Activated CD8-positive, alpha-beta memory T cell treated with anti-CD3 and anti-CD28 coated beads, Interleukin-2, amount 50 U/mL, for 4 hours (primary cell): ENCODE results near the gene HDHD3.
A peak's percentile ranks its signal among the peaks of the same experiment; 100 is the strongest.
"Not testable (repeated sequence)": the region's sequence is repeated elsewhere in the genome, so short reads cannot be mapped to it uniquely, and the experiment has no call there.

ENCODE experiments used
- DNase-seq: peaks from one replicate; pipeline ENCODE4 v3.0.0-alpha.2; 2020

HDHD3 gene, protein sequence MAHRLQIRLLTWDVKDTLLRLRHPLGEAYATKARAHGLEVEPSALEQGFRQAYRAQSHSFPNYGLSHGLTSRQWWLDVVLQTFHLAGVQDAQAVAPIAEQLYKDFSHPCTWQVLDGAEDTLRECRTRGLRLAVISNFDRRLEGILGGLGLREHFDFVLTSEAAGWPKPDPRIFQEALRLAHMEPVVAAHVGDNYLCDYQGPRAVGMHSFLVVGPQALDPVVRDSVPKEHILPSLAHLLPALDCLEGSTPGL

DNA sequence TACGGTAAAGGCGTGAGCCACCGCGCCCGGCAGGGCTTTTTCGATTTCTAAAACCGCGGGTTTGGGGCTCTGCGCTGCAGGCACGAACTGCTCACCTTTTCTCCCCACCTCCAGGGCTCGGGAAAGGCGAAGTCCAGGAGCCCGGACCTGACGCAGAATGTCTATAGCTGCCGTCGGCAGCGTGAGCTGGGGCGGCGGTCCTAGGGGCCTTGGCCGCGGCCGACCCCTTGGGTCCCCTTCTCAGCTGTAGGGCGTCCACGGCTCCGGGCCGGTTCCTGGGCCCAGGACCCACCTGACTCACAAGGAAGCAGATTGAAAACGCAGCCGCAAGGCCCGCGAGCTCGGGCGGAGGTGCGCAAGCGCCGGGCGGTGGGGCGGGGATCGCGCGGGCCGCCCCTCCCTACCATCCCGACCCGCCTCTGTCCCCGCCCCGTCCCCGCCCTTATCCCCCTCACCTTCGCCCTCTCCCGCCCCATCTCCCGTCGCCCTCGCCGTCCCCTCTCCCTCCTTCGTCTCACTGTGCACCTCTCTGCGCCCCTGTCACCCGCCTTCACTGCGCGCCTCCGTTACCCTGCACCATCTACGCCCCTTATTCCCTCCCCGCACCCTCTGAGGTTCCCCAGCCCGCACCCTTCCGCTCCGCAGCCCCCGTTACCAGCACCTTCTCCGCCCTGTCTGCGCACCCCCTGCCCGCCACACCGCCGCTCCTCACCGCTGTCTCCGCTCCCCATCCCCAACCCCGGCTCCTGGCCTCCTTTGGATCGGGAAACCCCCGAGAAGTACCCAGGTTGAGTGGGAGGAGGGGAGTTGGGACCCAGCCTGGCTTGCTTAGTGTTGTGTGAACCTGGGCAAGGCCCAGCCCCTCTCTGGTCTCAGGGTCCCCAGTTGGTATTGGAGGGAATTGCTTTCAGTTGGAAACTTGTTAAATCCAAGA, at the start of gene HDHD3:
Gene HDHD3, minus strand, starts transcription at position 353 of the 934 bp plus-strand sequence. CDS start 2,632 bp downstream, outside the sequence.
- DNase-seq = peak; percentile 81

DNA sequence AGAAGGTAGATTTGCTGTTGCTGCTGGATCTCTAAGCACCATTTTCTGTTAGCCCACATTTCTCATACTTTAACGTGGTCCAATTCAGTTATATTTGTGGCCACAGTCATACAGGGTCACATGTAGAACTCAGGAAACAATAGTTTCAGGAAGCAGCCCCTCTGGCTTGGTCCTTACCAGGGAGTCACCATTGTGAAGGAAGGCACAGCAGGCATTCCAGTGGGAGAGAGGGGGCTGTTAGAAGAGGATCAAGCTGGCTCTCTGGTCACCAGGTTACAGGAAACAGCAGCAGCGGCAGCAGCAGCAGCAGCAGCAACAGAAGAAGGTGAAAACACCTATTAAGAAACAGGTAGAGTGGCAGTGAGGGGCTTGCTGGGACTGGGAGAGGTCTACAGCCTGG, 48.3 kb upstream of the HDHD3 start:
- DNase-seq = no peak

DNA sequence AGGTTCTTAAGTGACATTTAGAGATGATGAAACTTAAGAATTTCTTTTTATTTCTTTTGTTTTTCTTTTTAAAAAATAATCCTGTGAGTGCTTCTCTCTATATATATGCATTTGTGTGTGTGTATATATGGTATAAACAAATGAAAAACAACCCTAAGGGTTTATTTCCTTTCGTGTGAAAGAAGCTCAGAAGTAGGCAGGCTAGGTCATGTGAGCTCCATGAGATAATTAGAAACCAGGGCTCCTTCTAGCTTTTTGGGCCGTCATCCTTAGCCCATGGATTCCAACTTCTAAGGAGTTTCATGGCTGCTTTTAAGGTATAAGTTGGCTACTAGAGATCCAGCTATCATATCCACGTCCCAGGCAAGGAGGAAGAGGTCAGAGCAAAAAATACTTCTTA, 44.9 kb upstream of the HDHD3 start:
- DNase-seq = no peak

DNA sequence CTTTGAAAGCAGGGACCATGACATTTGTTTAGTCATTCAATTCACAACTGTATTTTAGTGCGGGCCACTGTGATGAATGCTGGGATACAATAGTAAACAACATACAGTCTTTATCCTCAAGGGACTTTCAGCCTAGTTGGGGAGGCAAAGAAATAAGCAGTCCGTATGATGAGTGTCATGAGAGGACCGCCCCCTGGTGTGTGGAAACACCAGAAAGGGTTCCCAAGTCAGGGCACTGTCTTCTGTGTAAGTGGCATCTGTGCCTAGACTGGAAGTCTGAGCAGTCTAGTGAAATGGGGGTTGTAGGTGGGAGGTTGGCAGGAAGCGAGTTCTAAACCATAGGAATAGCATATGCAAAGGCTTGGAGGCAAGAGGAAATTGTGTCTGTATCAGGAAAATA, 40.6 kb upstream of the HDHD3 start:
- no peak for DNase-seq

DNA sequence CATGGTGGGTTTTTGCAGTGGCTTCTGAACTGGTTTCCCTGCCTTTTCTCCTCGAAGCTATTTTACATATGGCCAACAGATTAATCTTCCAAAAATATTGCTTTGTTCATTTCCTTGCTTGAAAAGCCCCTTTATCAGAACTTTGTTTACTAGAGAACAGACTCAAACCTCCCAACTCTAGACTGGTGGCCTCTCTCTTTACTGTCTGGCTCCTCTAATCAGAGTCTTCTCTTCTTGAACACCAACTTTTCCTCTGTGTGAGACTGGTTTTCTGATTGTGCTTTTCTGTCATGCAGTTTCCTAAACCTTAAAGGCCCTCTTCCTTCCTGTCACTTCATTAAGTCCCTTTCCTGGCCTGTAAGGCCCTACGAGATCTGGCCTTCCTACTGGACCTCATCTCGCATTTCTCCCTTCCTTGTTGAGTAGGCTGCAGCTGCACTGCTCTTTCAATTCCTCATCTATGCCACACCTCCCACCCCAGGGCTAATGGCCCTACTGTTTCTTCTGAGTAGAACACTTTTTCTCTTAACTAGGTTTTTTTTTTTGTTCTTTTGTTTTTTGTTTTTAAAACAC, 39.4 kb upstream of the HDHD3 start:
- DNase-seq = no peak

DNA sequence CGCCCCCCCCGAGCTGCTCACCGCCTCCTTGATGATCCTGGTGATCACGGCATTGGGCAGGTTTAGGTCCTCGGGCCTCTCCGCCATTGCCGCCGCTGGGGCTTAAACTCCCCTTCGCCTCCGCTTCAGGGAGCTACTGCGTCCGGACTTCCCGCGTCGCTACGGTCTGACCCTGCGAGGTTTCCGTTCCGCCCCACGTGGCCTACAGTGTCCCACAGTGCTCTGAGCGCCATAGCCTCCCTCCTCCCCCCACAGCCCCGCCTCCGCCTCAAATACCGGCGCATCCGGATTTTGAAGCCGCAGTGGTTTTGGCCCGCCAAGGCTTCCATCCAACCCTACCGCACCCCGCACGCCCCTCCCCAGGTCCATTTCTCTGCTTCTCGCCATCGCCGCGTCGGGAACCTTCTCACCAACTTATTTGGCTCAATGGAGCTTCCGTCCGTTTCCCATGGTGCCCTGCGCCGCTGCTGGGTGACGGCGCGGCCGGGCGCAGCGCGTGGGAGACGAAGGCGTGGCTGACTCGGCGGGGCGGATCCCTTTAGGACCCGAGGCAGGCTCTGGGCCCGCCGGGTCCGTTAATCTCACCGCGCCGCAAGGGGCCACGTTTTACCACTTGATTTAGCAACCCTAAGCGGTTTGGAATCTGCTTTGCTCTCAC, 33.5 kb upstream of the HDHD3 start, which contains the start of the genes C9orf43 and POLE3:
Gene C9orf43, plus strand, starts transcription at position 541 of the 658 bp plus-strand sequence. CDS start 2,747 bp downstream, outside the sequence.
Gene POLE3, minus strand, starts transcription at position 469 of the 658 bp plus-strand sequence. Its CDS starts 382 bp downstream, at position 87.
- peak; percentile 95 for DNase-seq

DNA sequence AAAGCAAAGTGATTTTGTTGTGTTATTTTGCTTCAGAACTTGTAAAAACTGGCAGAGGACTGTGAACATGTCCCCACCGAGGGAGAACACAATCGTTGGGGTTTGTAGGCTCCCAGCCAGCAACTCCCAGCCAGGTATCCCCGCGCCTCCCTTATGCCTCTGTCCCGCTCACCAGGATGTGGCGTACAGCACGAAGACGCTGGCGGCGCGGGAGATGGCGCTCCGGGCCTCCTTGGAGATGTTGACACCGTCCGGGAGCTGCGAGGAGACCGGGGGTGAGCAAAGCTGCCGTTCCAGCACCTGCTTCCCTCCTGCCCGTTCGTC, 33.1 kb upstream of the HDHD3 start:
- no peak for DNase-seq

DNA sequence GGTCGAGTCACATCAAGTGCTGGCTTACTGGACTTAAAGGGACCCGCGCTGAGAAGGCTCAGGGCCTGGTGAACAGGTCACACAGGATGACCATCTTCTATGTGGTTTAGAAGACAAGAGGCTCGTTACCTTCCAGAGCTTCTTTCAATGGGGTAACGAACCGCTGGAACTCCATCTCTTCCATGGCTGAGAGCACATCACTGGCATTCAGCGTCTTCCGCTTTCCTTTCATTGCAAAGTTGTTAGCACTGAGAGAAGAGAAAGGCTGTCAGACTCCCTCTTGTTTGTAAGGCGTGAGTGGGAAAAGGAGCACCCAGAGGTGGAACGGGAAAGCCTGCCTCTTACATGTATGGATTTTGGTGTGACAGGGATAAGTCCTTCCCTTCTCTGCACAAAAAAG, 32.7 kb upstream of the HDHD3 start:
- no peak for DNase-seq

DNA sequence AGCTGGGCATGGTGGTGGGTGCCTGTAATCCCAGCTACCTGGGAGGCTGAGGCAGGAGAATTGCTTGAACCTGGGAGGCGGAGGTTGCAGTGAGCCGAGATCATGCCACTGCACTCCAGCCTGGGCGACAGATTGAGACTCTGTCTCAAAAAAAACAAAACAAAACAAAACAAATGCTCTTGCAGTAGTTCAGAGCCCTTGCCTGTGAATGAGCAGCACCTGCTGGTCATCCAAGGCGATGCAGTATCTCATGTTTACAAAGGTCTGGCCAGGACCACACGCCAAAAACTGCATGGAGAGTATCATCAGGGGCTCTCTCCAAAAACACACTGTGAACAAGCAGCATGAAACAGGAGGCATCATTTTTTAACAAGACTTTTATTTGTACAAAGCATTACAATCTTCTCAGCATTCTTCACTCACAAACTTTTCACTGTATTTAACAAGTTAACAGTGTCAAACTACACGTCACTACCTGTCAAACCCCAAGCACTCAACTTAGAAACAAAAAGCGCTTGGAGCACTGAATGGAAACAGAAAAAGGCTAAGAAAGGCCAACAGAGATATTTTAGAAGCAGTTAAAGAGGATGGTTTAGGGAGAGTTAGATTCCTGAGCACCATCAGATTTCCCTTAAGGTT, 30.2 kb upstream of the HDHD3 start:
- DNase-seq = peak; percentile 51

DNA sequence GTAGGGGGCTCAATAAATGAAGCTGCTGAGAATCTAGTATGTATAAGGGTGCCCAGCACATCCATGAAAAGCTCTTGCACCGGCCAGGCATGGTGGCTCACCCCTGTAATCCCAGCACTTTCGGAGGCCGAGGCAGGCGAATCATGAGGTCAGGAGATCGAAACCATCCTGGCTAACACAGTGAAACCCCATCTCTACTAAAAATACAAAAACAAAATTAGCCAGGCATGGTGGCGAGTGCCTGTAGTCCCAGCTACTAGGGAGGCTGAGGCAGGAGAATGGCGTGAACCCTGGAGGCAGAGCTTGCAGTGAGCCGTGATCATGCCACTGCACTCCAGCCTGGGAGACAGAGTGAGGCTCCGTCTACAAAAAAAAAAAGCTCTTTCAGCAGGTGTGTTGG, 29.6 kb upstream of the HDHD3 start:
- DNase-seq = not testable (repeated sequence)

DNA sequence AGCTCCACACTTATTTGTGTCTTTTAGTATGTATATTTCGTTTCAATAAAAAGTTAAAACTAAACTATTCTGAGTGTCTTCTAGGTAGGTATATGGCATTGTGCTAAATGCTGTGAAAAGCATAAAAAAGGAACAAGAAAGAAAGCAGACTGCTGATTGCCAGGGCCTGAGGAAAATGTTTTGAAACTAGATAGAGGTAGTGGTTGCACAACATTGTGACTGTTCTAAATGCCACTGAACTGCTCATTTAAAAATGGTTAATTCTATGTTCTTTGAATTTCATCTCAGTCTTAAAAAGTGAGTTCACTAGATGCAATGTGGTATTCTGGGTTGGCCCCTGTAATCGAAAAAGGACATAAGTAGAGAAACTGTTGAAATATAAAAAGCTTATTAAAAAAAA, 26.9 kb upstream of the HDHD3 start:
- no peak for DNase-seq

DNA sequence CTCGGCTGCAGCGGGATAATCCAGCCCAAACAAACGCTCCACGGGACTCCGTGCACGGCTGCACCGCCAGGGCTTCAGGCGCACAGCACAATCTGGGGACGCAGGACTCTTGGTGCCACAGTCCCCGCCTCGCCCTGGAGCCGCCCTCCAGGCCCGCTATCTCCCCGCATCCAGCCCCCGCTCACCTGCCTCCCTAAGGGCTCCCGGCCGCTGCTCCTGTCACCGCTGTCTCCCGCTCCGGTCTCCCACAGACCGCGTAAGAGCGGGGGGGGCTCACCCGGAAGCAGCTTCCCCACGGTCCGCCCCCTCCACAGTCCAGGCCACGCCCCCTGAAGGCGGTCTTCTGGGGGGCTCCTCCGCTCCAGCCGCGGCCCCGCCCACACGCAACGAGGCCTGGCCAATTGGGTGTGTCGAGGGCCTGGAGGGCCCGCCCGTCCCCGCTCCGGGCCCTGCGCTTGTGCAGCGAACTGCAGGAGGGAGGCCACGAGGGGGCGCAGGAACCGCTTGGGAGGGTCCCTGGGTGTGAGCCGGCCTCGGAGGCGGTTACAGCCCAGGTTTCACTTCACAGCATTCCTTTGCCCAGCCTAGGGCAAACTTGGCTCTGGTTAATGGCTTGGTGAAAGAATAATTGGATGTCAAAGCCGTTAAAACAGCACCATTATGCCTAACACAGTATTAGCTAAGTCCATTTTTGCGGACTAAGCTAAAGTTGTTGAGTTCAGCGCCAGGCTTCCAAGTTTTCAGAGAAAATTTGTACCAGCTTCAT, 24.4 kb upstream of the HDHD3 start, which contains the start of gene ALAD:
Gene ALAD, minus strand, starts transcription at position 258 of the 766 bp plus-strand sequence. CDS start 7,725 bp downstream, outside the sequence.
- DNase-seq = peak; percentile 100

DNA sequence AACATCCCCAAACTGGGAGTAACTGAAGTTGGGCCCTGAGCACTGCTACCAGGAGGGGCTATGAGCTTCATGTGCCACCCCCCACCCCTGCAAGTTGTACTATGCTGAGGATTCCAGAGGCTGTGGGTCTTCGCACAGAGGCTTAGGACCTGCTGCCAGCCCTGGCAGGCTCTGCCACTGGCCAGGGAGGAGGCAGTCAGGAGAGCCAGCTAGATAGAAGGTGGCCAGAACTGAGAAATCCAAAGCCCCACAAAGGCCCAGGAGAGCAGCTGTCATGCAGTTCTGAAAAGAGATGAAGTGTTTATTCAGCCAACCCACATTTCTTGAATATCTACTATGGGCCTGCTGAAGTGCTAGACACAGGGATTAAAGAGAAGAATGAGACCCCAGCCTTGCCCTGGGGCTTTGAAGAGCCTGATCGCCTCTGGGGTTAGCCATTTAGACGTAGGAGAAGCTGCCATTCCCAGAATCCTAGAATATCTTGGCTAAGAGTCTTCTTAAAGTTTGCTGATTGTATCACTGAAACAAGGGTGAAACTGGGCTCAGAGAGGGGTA, 22.9 kb upstream of the HDHD3 start:
- no peak for DNase-seq

DNA sequence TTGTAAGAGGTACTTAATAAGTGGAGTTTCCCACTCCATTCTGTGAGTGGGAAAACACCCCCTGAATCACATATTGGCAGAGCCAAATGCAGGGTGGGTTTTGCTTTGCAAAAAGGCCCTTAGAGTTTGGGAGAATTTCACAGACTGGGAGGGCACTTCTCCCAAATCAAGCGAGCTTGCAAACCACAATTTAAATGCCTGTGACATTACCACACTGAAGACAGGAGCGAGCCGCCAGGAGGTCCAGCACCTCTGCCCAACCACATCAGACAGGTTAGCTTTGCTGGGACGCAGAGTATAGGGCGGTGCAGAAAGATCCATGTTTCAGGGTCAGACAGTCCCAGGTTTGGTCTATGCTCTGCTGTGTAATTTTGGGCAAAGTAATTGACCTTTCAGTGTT, 22.0 kb upstream of the HDHD3 start:
- no peak for DNase-seq

DNA sequence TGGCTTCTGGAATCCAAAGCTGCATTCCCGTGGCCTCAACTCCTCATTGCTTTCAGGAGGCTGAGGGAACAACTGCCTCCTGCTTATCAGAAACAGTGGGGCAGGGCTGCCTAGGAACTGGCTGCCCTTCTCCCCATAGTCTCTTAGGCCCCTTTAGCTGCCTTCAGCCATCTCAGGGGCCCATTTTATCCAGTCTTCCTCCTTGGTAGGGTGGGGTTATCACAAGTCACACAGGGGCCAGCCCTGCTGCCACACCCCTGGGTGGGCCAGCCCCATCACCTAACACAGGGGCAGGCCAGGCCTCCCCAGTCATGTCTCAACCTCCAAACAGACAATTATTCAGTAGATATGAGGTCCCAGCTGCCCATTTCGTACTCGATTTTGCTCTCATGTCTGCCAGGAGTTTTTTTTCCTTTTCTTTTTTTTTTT, 20.4 kb upstream of the HDHD3 start:
- no peak for DNase-seq

DNA sequence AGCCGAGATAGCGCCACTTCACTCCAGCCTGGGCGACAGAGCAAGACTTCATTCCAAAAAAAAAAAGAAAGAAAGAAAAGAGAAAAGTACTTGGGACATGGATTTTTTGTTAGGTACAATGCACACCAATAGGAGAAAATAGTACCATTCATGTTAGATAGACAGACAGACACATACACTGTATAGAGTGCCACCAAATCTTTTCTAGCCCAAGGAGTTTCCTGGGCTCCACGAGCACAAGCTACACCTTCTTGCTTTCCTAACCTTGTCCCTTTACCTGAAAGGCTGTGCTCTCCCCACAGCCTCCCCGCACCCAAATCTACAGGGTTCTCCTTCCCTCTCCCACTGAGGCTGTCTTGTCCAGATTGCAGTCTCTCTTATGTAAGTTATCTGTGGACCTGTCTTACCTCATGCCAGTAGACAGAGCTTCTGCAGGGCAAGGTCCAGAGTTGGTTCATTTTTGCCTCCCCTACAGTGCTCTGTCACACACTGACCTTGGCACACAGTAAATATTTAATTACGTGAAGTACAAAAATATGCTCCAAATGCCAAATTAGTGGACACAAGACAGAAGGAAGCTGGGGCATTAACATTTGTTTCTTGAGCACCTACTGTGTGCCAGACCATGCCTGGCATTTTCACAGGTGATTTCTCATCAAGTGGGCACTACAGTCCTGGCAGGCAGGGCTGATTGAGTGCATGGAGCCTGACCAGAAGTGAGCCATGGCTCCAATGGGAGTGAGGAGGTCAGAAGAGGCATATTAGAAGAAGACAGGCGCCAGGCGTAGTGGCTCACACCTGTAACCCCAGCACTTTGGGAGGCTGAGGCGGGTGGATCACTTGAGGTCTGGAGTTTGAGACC, 18.4 kb upstream of the HDHD3 start:
- DNase-seq = no peak

DNA sequence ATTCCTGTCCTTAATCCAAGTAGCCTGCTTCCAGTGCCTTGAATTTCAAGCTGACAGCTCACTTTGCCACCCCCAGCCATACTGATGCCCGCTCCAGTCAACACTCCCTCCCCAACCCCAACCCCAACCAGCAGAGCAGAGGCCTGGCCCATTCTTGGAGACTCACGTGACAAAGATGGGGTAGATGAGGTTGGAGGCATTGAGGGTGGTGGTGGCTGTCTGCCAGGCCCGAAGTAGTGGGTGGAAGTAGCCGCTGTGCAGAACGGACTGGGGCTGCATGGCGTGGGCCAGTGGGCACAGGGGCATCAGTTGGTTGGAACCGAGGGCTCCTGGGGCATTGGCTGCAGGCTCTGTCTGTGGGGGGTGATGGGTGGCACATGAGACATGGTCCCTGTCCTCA, 16.5 kb upstream of the HDHD3 start:
- no peak for DNase-seq

DNA sequence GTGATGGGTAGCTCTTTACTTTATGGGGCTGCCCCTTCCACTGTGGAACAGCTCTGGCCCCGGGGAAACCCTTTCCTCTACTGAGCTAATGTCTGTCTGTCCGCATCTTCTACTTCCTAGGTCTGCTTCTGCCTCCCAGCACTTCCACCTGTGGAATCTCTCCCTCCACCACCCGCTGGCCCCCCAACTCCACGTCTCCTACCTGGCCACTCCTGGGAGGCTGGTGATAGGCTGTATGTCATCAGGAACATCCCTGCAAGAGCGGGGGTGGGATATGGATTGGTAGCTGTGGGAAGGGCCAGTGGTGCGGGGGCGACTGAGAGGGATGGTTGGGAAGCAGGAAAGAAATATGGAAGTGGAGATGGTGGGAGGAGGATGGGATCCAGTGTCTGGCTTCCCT, 15.1 kb upstream of the HDHD3 start:
- DNase-seq = no peak

DNA sequence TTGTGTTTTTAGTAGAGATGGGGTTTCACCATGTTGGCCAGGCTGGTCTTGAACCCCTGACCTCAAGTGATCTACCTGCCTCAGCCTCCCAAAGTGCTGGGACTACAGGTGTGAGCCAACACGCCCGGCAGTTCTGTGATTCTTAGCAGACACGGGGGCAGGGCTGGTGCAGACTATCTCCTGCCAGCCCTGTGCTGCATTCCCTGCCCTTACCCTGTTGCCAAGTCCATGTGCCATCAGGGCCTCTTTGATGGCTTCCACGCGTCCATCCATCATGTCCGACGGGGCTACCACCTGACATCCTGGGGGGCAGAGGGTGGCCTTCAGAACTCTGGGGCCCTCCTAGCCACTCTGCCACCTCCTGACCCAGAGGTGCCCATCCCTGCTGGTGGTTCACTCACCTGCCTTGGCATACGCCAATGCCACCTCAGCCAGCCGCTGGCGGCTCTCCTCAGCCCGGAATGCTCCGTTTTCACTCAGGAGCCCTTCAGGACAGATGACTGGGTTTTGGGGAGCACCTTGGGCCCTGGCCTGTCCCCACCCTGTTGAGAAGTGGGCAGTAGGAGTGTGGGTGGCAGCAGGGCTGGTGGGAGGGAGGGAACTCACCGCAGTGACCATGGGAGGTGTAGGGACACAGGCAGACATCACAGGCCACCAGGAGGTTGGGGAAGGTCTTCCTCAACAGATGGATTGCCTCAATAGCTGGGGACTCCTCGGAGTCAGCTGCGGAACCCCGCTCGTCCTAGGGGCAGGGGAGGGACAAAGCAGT, 13.6 kb upstream of the HDHD3 start:
- no peak for DNase-seq

DNA sequence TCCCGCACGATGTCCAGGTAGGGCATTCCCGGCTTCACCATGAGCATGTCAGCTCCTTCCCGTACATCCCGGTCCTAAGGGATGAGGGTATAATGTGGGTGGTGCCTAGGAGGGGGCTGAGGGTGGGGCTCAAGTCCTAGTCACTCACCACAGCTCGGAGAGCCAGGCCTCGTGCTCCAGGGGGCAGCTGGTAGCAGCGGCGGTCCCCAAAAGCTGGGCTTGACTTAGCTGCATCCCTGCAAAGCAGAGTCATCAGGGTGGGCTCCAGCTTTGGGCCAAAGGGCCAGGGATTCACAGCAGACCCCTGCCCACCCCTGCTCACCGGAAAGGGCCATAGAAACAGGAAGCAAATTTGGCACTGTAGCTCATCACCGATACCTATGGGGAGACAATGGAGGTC, 12.7 kb upstream of the HDHD3 start:
- DNase-seq = no peak
